ENCODE measurements around the gene SELPLG.

SELPLG gene, protein sequence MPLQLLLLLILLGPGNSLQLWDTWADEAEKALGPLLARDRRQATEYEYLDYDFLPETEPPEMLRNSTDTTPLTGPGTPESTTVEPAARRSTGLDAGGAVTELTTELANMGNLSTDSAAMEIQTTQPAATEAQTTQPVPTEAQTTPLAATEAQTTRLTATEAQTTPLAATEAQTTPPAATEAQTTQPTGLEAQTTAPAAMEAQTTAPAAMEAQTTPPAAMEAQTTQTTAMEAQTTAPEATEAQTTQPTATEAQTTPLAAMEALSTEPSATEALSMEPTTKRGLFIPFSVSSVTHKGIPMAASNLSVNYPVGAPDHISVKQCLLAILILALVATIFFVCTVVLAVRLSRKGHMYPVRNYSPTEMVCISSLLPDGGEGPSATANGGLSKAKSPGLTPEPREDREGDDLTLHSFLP

DNA sequence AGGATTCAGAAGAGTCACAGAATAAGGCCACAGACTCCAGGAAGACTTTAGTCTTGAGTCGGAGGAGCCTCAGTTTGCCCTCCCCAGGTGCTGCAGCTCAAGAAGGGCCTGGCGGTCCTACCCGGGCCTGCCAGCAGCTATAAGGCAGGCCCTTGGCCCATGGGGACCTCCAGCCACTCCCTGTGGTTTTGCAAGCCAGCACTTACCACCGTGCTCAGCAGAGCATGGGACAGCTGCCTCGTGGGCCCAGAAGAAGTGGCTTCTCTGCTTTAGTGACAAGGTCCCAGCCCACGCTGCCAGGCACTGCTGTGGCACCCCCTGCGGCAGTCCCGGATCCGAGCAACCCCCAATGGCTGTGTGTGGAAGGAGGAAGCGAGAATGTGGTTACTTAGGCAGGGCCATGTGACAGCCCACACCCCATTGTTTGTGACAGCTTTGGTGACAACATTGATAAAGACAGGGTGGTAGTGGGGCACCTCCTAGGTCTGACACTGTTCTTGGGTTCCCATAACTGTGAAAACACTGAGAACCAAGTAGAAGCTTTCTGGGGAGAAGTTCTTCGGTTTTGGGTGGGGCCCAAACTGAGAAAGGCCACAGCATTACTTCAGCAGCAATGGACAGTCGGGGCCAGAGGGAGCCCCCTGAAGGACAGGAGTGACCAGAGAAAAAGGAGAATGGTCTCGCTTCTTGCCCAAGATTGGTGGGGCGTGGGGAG lies at the start of gene SELPLG:
Gene SELPLG (minus strand): TSS at position 361 of the 715 bp plus-strand sequence. CDS start 9,587 bp downstream, outside the sequence.
- H3K27ac Mint-ChIP-seq = peak within 1 kb of the TSS; percentile 96 to 98
- DNase-seq (peak; percentile 72 to 88), ATAC-seq (peak; percentile 76)
- H3K9me3 Mint-ChIP-seq = no peaks in the 10 kb centered on the region
- peaks cover 65% of the 10 kb centered on the region for H3K4me1 Mint-ChIP-seq
- H3K27me3 Mint-ChIP-seq = no peaks in the 10 kb centered on the region
- H3K4me3 Mint-ChIP-seq = peak within 1 kb of the TSS; percentile 91 to 95

DNA sequence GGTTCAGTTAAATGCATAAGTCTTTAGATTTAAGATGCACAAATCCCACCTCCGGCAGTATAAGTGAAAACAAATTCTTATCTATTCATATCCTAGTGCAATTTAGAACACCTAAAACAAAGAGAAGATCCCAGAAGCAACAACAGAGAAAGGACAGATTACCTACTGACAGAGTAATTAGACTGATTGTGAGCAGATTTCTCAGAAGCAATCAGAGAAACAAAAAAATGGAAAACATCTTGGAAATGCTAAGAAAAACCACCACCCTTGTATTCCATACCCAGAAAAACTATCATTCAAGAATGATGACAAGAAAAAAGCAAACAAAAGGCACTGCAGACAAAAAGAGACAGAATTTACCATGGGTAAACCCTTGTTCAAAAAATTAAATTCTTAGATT lies 47.6 kb upstream of the SELPLG start:
- no peak overlapping the region for H3K4me3 Mint-ChIP-seq
- peaks cover 30% of the 10 kb centered on the region for H3K4me1 Mint-ChIP-seq

DNA sequence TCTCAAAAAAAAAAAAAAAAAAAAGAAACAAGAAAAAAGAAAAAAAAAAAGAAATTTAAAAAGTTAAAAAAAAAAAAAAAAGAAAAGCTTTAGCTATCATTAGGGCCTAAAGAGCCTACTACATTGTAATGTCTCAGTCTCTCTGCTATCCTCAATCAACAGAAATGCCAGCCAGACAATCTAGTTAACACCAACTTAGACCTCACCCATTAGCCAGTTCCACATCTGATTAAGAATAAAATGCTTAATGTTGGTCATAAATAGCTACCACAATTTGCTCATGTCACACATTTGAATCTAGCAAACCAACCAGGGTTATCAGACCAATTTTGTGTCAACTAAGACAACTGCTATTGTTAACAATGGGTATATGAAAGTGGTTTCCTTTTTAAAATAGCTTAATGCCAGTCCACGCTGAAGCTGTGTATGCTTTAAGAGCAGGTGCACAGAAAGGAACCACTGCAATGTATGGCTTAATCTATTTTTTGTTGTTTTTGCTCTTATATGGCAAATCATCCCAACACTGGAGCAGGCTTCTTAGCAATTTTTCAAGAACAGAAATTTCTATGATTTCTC lies 45.5 kb upstream of the SELPLG start:
- H3K27ac Mint-ChIP-seq = no peak overlapping the region
- DNase-seq = no peak
- ATAC-seq = no peak
- peaks cover 20% of the 10 kb centered on the region for H3K4me1 Mint-ChIP-seq
- H3K9me3 Mint-ChIP-seq = no peaks in the 10 kb centered on the region
- no peaks in the 10 kb centered on the region for H3K27me3 Mint-ChIP-seq
- no peak overlapping the region for H3K4me3 Mint-ChIP-seq

More for the DNA sequence above, 47.6 kb upstream of the SELPLG start:
- DNase-seq (no peak), ATAC-seq (no peak)
- Mint-ChIP-seq H3K9me3 (no peaks in the 10 kb centered on the region), H3K27me3 (no peaks in the 10 kb centered on the region), H3K27ac (no peak overlapping the region)

DNA sequence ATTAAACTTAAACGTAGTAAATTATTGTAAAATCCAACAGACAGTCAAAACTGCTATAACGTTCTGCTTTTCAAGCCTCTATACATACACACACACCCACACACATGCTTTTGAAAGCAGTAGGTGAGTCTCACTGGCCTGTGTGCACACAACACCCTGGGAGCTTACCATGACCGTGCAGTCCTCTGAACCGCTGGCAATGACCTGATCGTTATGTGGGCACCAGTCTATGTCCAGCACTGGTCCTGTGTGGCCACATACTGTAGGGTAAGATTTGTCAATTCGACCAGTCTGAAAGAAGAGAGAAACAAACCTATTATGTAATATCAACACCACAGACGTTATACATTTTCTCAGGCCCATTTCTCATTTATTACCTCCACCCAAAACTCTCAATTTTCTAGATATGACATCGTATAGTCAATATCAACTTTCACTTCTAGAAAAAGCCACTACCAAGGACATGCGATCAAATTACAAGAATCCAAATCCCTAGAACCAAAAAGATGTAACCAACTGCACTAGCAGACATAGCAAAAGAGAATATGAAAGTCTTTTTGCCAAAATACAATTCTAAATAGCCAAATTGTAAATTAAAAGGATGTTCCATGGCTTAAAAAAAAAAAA lies 44.5 kb upstream of the SELPLG start:
- no peak for DNase-seq
- H3K27ac Mint-ChIP-seq = peak overlapping the region in 1 of 2 donors; percentile 27
- peak; percentile 59 for ATAC-seq

DNA sequence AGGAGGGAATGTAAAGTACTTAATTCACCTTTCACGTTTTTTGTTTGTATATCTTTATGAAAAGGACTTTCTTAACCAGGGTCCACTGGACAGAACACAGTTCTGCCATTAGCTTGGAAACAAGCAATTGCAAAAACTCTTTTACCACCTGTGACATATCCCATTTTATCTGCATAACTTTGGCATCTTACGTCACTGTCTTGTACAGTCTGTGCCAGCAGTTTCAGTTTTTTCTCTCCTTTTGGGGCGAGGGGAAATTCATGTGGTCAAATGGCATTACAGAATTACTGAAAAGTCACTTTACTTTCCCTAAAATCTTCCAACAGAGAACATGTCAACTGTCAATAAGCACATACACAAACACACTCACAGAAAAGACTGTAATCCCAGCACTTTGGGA lies 43.7 kb upstream of the SELPLG start:
- H3K27ac Mint-ChIP-seq = no peak overlapping the region
- DNase-seq (no peak), ATAC-seq (no peak)
- H3K9me3 Mint-ChIP-seq = no peaks in the 10 kb centered on the region
- H3K4me3 Mint-ChIP-seq = no peak overlapping the region
- no peaks in the 10 kb centered on the region for H3K27me3 Mint-ChIP-seq
- peaks cover 20% of the 10 kb centered on the region for H3K4me1 Mint-ChIP-seq

More for the DNA sequence above, 44.5 kb upstream of the SELPLG start:
- H3K4me3 Mint-ChIP-seq = peak overlapping the region in 1 of 2 donors; percentile 33
- no peaks in the 10 kb centered on the region for H3K9me3 Mint-ChIP-seq
- no peaks in the 10 kb centered on the region for H3K27me3 Mint-ChIP-seq
- H3K4me1 Mint-ChIP-seq = peaks cover 20% of the 10 kb centered on the region

DNA sequence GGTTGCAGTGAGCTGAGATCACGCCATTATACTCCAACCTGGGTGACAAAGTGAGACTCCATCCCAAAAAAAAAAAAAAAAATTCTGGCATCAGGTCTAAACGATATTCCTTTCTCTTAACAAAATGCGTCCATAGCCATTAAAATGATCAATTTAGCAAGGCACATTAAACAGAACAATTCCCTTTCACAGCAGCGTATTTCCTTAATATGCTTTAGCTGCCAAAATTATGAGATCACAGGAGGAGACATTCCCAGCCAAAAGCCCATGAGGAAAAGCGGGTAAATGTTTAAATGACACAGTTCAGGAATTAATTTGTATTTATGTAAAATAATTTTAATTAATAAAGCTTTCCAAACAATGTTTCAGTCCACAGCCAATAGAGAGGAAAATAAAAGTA lies 43.0 kb upstream of the SELPLG start:
- ATAC-seq (no peak), DNase-seq (no peak)
- Mint-ChIP-seq H3K27me3 (no peaks in the 10 kb centered on the region), H3K4me3 (no peak overlapping the region), H3K9me3 (no peaks in the 10 kb centered on the region), H3K27ac (no peak overlapping the region), H3K4me1 (peaks cover 16% of the 10 kb centered on the region)

DNA sequence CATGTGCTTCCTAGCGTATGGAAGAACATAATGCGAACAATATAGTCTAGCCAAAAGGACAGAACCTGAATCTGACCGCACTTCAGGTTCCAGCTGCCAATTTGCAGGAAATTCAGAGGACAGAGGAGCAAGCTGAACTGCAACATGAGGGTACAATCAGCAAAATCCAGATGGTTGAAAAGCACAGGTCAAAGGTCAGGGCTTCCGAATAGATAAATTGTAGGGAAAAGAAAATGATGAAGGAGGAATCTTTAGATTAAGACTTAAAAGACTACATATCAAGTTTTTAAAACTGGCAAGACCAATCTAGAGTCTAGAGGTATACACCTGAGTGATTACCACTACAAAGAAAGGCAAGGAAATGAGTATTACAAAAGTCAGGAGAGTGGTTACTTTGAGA lies 42.1 kb upstream of the SELPLG start:
- peaks cover 9% of the 10 kb centered on the region for H3K4me1 Mint-ChIP-seq
- no peaks in the 10 kb centered on the region for H3K9me3 Mint-ChIP-seq
- H3K4me3 Mint-ChIP-seq = no peak overlapping the region
- no peak for ATAC-seq
- no peak for DNase-seq
- no peaks in the 10 kb centered on the region for H3K27me3 Mint-ChIP-seq
- H3K27ac Mint-ChIP-seq = no peak overlapping the region

DNA sequence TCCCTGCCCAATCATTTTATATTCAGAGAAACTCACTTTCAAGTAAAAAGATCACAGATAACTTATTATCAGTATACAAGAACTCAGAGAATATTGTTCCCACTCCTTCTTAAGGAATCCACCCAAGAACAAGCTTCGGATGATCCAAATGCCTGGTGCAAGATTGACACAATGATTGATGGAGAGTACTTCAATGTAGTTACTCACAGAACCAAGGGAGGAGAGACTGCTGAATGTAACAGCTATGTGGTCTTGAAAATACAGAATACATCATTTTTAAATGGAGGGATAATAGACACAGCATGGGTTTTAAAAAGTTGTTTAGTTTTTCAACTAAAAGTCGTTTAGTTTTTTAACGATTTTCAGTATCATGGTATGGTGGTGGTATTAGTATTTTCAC lies 38.4 kb upstream of the SELPLG start:
- ATAC-seq (no peak), DNase-seq (no peak)
- no peak overlapping the region for H3K27ac Mint-ChIP-seq
- H3K9me3 Mint-ChIP-seq = no peaks in the 10 kb centered on the region
- H3K4me3 Mint-ChIP-seq = no peak overlapping the region
- no peaks in the 10 kb centered on the region for H3K27me3 Mint-ChIP-seq
- no peaks in the 10 kb centered on the region for H3K4me1 Mint-ChIP-seq

DNA sequence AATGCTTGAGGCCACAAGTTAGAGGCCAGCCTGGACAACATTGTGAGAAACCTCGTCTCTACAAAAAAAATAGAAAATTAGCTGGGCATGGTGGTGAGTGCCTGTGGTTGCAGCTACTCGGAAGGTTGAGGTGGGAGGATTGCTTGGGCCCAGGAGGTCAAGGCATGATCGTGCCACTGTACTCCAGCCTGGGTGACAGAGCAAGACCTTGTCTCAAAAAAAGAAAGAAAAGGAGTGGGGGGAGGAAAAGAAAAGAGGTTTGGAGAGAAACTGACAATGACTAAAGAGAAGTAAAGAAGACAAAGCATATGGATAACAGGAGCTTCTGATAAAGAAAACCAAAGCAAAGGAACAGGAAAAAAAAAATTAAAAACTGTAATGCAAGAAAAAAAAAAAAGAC lies 37.4 kb upstream of the SELPLG start:
- DNase-seq = no peak
- Mint-ChIP-seq H3K4me3 (no peak overlapping the region), H3K9me3 (no peaks in the 10 kb centered on the region), H3K4me1 (no peaks in the 10 kb centered on the region), H3K27ac (no peak overlapping the region), H3K27me3 (no peaks in the 10 kb centered on the region)
- ATAC-seq = no peak

DNA sequence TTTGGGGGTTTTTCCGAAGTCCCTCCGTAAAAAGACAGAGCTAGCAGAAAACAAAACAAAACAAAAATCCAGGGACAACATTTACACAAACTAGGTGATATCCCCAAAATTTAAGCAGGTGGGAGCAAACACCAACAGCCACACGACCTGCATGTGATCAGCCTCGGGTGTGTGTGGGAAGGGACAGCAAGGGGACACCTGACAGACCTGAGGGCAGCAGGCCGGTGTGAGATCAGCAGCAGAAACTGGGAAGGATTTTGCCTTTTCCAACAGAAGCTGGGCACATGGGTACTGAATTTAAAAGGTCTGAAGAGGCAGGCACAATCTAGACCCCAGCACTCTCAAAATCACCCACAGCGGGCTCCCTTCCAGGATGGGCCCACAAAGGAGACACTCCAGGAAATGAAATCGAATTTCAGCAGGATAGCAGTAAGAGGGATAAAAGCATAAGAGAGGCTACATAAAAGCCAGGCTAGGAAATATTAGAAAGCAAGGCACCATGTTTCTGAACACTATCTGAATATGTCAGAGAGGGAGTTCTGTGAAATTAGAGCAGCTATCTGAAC lies 36.5 kb upstream of the SELPLG start:
- Mint-ChIP-seq H3K9me3 (no peaks in the 10 kb centered on the region), H3K27me3 (no peaks in the 10 kb centered on the region), H3K4me1 (no peaks in the 10 kb centered on the region), H3K27ac (no peak overlapping the region), H3K4me3 (no peak overlapping the region)
- DNase-seq (no peak), ATAC-seq (no peak)

DNA sequence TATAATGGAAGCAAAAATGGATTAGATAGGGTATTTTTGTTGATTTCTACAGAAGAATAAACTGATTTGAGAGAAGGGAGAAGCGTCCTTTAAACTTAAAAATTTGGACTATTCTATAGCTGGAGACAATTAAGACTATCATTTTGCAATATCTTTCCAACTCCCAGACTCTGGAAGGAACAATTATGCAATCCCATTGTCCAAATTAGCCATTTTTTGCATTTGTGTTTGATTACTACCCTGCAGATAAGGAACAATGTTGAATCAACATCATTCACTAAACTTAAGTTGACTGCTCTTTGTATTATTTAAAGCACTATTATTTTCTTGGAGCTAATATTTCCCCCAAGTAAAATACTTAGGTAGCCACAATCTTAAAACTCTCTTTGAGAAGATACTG lies 34.8 kb upstream of the SELPLG start:
- no peak for DNase-seq
- ATAC-seq = no peak
- no peak overlapping the region for H3K27ac Mint-ChIP-seq

DNA sequence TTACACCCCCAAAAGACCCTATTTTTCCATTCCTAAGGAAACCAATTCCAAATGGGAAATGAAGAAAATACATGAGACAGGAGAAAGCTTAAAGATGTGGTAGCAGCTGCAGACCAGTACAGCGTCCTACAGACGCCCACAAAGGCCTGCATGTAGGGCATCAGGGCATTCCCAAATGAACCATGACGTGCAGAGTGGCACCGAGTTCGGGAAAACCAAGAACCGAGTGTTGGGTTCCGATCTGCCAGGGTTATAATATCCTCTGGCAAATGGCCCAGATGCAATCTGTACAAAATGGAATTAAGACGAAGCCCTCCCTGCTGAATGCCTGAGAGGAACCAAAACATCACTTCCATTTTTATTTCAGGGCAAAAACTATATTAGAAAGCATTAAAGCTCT lies 34.4 kb upstream of the SELPLG start:
- Mint-ChIP-seq H3K4me1 (peaks cover 19% of the 10 kb centered on the region), H3K4me3 (no peak overlapping the region), H3K27ac (no peak overlapping the region), H3K27me3 (no peaks in the 10 kb centered on the region), H3K9me3 (no peaks in the 10 kb centered on the region)
- no peak for DNase-seq
- no peak for ATAC-seq

More for the DNA sequence above, 34.8 kb upstream of the SELPLG start:
- Mint-ChIP-seq H3K27me3 (no peaks in the 10 kb centered on the region), H3K9me3 (no peaks in the 10 kb centered on the region), H3K4me3 (no peak overlapping the region), H3K4me1 (peaks cover 14% of the 10 kb centered on the region)

DNA sequence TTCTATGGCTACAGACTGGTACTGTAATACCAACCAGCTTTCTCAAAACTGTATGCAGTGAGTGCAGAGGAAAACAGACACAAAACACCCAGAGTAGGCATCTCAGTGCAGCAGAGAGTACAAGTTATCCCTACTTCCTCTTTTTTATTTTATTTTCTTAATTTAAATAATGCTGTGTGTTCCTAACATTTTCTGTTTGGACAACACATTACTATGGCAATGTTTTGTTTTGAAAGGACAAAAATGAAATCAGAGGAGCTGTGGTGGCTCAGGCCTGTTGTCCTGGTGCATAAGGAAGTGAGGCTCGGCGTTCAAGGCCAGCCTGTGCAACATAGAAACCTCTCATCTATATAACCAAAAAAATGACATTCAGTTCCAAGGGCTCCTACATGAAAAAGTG lies 33.7 kb upstream of the SELPLG start:
- no peak overlapping the region for H3K27ac Mint-ChIP-seq
- no peaks in the 10 kb centered on the region for H3K27me3 Mint-ChIP-seq
- ATAC-seq = no peak
- no peak for DNase-seq
- H3K4me3 Mint-ChIP-seq = no peak overlapping the region
- peaks cover 24% of the 10 kb centered on the region for H3K4me1 Mint-ChIP-seq
- H3K9me3 Mint-ChIP-seq = no peaks in the 10 kb centered on the region

DNA sequence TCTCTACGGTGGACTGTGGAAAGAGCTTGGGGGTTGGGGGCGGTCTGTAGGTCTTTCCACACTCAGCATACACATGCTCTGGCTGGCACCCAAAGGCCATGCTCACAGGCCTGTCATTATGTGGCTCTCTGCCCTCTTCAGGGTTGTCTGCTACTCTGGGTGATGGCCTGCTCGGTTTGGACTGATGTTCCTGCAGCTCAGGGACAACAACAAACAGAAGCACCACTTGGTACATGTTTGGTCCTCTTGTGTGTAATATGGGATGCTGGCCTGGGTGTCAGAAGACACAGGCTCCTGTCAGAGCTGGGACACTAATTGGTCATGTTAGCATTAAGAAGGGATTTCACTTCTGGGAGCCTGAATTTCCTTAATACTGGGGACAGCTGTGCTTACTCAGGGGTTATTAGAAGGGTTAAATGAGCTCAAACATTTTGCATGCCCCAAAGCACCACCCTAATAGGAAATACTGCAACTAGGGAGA lies 32.7 kb upstream of the SELPLG start:
- Mint-ChIP-seq H3K27me3 (no peaks in the 10 kb centered on the region), H3K4me1 (peaks cover 24% of the 10 kb centered on the region), H3K27ac (no peak overlapping the region), H3K9me3 (no peaks in the 10 kb centered on the region), H3K4me3 (no peak overlapping the region)
- DNase-seq (no peak), ATAC-seq (no peak)

DNA sequence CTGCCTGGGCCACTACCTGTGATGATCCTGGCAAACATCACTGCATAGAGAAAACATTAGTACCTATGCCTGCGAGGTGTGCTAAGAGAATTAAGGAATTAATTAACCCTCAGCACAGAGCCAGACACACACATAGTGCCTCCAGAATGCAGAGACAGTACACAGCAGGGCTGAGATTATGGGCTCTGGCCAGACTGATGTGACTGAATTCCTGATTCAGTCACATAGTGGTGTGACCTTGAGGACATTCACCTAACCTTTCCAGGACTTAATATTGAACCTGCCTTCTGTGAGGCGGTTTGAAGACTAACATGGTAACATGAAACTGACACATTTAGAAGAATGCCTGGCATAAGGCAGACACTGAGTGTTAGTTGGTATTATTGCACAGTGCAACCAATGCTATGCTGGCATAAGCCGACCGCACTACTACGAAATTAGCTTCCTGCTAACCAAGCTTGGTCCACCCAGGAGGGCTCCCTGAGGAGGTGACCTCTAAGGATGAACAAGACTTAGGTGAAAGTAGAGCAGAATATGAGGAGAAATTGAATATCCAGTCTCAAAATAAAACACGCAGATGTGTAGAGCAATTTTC lies 32.0 kb upstream of the SELPLG start:
- no peaks in the 10 kb centered on the region for H3K27me3 Mint-ChIP-seq
- H3K4me1 Mint-ChIP-seq = peaks cover 24% of the 10 kb centered on the region
- no peak overlapping the region for H3K27ac Mint-ChIP-seq
- no peak for DNase-seq
- no peak for ATAC-seq
- H3K4me3 Mint-ChIP-seq = no peak overlapping the region
- no peaks in the 10 kb centered on the region for H3K9me3 Mint-ChIP-seq

All from stimulated activated naive CD8-positive, alpha-beta T cell treated with anti-CD3 and anti-CD28 coated beads, Interleukin-15, amount 100 ng/mL, for 72 hours (primary cell).